UCSD-AML1 (cell line): ENCODE measurements around the gene MAB21L3.
A peak's percentile ranks its signal among the peaks of the same experiment; 100 is the strongest.
"Not testable (repeated sequence)": the region's sequence is repeated elsewhere in the genome, so short reads cannot be mapped to it uniquely, and the experiment has no call there.

Experiments
- DNase-seq: peaks from one replicate; lab custom pipeline; 2025; ENCODE audit not compliant: unreplicated experiment; lab: John Stamatoyannopoulos, UW

The MAB21L3 gene

DNA sequence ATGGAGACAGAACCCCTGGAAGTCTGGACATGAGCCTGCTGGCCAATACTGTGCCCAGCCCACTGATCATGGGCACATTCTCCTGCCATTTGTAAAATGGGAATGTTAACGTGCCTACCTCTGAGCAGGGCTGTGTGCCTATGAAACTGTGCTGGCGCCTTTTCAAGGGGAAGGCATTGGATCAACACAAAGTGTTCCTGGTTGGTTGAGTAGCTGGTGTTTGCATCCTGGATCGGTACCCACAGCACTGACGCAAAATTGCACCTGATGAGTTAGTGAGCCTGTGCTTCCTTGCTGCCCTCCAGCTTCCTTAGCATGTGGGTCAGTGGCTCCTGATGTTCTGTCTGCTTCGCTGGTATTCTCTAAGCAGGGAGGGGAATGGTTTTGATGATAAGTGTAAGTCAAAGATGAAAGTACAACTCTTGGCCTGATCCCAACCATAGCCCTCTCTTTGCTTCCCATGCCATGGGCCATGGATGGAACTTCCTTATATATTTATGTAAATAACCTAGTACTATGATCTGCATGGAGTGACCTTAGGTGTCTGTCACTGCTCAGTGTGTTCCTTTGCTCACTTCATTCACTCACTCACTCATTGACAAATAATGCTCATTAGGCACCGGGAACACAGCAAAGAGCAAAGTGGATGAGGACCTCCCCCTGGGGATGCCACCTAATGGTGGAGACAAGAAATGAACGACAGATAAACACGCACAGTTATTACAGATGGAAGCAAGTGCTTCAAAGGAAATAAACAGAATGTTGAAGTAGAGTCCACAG, 22.7 kb downstream of the MAB21L3 start:
- no peak for DNase-seq

DNA sequence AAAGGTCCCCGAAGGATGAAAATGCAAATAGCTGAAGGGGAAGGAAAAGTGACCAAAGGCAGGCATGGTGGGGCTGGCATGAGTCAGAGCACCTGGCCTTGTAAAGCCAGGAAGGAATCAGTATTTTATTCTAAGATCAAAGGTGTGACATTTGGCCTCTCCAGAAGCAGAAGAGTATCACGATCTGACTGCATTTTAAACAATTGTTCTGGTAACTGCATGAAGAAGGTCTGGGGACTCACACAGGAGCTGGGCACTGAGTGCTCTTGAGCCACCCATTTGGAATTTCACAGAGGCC, 23.2 kb downstream of the MAB21L3 start:
- no peak for DNase-seq

DNA sequence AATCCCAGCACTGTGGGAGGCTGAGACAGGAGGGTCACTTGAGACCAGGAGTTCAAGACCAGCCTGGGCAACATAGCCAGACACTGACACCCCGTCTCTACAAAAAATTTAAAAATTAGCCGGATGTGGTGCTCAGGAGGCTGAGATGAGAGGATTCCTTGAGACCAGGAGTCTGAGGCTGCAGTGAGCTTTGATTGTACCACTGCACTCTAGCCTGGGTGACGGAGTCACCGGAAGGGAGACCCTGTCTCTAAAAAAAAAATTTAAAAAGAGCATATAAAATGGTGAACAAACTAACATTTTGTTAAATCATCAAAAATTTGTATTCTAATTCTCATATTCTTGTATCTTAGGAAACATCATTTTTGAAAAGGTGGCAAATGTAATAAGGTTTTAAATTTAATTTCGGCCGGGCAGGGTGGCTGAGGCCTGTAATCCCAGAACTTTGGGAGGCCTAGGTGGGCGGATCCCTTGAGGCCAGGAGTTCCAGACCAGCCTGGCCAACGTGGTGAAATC, 27.1 kb downstream of the MAB21L3 start:
- DNase-seq: no peak

DNA sequence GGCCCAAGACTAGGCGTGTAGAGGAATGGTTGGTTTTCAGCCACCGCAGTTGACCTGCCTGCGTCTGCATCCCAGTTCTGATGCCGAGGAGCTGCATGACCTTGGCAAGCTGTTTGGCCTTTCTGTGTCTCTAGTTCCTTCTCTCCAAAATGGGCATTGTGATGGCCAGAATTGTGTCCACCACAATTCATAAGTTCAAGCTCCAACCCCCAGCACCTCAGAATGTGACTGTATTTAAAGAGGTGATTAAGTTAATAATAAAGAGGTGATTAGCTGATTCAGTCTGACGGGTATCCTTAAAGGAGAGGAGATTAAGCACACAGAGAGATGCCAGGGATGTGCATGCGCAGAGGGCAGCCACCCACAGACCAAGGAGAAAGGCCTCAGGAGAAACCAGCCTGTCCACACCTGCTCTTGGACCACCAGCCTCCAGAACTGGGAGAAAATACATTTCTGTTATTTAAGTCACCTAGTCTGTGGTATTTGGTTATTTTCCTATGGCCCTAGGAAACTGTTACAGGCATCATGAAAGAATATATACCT, 28.5 kb downstream of the MAB21L3 start:
- no peak for DNase-seq

DNA sequence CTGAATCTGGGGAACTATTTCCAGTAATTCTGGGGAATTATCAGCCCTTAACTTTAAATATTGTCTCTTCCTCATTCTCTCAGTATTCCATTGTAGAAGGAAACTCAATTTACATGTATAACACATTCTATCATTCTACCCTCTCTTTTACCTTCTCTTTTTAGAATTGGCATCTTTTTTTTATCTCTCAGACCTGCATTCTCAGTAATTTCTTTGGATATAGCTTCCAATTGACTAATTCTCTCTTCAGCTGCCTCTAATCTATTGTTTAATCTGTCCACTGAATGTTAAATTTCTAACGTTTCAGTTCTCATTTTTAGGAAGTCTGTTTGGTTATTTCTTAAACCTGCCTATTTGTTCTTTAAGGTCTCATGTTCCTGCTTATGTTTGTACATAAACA, 33.0 kb downstream of the MAB21L3 start:
- DNase-seq: no peak

DNA sequence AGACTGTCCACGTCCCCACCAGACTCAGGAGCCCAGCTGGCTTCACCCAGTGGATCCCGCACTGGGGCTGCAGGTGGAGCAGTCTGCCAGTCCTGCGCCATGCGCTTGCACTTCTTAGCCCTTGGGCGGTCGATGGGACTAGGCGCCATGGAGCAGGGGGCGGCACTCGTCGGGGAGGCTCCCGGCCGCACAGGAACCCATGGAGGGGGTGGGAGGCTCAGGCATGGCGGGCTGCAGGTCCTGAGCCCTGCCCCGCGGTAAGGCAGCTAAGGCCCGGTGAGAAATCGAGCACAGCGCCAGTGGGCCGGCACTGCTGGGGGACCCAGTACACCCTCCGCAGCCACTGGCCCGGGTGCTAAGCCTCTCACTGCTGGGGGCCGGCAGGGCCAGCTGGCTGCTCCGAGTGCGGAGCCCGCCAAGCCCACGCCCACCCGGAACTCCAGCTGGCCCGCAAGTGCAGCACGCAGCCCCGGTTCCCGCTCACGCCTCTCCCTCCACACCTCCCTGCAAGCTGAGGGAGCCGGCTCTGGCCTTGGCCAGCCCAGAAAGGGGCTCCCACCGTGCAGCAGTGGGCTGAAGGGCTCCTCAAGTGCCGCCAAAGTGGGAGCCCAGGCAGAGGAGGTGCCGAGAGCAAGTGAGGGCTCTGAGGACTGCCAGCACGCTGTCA, 35.4 kb downstream of the MAB21L3 start:
- DNase-seq: not testable (repeated sequence)

DNA sequence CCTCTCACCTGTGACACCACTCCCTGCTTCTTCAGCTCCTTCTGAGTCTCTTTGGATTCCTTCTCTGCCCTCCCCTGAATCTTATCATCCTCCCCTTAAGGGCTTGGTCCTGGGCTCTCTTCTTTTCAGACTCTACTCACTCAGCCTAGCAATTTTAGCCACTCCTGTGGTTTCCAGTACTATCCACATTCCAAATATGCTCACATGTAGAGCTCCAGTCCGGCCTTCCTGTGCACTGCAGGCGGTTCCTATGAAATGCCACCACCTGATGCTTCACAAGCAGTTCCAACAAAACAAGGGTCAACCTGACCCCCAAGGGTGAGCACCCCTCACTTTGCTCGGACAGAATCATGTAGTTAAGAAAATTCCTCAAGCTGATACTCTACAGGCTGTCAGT, 35.9 kb downstream of the MAB21L3 start:
- no peak for DNase-seq

DNA sequence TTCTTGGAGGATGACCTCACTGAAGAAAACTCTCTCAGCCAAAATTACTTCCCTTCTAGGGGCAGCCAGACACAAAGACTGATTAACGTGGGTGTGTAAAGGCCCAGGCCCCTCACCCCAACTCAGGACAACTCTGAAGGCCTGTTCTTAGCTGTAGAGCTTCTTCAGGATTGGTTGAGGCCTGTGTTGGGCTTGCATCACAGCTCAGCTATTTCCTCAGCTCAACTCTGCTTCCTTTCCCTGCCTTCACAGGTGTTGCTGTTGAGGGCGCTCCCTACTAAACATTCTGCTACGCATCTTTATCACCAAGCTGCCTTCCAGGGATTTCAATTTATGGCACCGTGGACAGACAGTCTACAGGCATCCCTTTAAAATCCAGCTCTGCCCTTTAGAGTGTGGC, 36.8 kb downstream of the MAB21L3 start:
- no peak for DNase-seq

DNA sequence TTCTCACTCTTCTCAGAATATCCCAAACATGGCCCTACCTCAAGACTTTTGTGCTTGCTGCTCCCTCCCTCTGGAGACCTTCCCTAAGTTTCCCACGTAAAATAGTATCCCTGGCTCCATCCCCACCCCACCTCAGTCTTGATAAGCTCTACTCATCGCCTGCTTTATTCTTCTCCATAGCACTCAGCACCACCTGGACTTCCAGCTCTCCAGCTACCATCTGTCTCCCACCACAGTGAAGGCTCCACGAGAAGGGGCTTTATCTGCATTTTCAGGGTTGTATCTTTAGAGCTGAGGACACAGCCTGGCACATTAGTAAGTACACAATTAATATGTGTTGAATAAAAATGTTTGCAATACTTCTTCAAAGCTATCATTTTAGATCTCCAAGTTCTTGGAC, 37.8 kb downstream of the MAB21L3 start:
- no peak for DNase-seq

DNA sequence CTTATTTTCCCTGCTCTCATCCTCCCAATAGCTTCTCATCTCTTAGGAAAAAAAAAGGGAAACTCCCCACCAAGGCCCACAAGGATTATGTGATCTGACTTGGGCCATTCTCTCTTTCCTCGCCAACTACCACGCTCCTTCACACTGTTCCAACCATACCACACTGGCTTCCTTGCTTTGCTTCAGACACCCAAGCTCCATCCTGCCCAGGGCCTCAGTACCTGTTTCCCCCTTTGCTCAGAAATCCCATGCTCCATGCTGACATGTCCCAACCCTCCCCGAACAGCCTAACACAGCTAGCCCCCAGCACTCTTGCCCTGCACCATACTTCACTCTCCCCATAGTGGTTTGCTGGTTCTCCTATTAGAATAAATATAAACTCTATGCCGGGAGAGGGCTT, 39.2 kb downstream of the MAB21L3 start:
- no peak for DNase-seq

DNA sequence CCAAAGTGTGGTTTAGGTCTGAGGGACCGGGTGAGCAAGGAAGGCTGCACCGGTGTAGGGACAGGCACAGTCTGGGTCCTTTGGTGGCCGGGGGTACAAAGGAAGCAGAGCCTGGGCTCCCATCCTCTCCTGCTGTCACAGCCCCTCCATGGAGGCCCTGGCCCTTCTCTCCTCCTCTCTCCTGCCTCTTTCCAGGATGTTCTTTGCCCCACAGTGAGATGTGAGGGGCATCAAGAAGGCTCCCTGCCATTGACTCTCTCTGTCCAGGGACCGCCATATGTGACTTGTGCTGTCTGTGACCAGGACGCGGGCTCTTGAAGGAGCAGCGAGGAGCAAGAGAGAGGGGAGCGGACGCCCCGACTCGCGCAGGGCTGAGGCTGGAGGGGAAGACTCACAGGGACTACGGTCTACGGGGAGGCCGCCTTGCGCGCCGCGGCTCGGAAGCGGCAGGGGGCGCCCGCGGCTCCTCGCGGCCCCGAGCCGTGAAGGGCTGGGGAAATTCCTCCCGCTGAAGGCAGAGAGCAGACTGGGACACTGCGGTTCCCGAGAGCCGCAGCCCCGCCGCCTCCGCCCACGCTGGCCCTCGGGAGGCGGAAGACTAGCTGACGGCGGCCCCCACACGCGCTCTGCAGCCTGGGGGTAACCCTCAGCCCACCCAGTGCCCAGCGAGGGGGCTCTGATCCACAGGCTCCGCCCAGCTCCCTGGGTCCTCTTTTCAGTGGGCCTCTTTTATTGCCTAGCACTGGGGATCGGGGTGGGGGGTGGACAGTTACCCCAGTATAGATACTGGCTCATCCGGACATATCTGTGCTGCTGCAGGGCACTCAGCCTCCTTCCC, 40.8 kb downstream of the MAB21L3 start:
- peak; percentile 83 for DNase-seq

DNA sequence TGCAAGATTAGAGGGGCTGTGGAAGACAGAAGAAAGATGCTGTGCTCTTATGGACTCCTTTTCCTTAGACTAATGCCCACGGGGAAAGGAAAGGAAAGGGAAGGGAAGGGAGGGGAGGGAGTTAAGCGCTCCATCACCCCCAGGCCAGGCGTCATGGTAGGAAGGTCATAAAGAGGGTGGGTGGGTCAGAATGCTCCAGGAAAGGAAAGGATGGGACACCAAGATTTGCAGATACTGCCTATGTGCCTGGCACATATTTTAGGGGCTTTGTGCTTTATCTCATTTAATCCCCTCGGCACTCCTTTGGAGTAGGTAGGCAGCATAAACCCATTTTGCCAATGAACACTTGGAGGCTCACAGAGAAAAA, 41.4 kb downstream of the MAB21L3 start:
- no peak for DNase-seq

DNA sequence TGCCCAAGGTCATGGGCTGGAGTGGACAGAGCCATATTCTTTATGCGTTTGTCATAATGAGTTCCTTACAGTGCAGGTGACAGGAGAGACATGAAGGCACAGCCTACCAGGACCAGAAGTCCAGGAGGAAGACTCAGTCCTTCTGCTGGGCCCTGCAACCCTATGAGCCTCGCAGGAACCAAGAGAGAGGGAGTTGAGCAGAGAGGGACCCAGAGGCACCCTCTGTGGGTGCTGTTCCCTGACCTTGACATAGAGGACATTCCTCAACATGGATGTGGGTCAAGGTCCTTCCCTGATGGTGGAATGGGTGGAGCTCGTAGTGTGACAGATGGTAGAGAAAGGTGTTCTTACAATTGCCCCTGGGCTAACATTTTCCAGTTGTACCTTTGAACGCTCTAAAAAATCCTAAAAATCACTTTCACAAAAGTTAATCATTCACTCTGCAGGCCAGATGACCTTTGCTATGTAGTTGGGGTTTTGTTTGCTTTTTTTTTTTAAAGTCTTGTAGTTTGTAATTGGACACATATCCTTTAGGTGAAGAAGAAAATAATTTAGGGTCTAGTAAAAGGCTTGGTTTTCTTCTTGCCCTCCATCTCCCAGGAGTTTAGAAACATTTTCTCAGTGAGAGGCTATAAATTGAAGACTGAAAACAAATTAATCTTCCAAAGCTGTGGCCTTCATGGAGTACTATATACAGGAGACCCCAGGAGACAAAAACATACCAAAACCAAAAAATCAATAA, 41.9 kb downstream of the MAB21L3 start:
- DNase-seq: no peak

DNA sequence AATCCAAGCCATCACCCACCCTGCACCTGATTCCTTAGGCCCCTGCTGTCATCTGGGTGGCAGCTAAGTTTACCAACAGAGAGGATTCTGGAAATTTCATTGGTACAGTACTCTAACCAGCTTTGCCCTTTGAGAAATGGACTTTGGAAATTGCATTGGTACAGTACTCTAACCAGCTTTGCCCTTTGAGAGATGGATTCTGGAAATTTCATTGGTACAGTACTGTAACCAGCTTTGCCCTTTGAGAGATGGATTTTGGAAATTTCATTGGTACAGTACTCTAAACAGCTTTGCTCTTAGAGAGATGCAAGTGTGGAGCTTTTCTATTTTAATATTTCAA, 42.5 kb downstream of the MAB21L3 start:
- DNase-seq: no peak

DNA sequence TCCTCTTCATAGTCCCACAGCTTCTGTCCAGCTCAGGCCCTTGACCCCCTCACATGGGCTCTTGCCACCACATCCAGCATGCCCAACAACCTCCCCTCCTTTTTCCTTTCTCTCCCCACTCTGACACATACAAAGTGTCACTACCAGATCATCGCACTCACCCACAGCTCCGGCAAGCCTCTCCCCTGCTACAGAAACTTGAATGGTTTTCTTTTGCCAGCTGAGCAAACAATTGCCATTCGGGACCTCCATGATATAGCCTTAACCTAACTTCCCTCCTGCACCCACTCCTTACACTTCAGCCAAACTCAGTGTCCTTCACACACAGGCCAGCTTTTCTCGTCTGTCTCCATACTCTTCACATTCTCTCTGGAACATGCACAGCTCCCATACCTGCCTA, 43.3 kb downstream of the MAB21L3 start:
- DNase-seq: no peak

DNA sequence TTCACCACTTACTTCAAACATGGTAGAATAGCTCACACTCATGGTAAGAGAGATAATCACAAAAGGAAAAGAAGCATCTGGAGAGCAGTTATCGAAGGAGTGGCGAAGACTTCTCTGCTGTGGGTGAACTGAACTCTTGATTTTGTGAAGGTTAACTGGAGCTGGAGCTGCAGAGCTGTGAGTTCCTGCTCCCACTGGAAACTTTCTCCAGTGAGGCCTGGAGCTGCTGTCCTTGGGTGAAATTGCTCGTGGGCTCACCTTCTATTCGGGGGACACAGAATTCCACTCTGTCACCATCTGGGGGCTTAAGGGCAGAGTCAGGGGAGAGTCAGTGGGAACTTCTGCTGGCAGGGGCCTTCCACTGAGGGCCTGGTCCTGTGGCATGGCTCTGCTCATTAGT, 45.9 kb downstream of the MAB21L3 start:
- no peak for DNase-seq

DNA sequence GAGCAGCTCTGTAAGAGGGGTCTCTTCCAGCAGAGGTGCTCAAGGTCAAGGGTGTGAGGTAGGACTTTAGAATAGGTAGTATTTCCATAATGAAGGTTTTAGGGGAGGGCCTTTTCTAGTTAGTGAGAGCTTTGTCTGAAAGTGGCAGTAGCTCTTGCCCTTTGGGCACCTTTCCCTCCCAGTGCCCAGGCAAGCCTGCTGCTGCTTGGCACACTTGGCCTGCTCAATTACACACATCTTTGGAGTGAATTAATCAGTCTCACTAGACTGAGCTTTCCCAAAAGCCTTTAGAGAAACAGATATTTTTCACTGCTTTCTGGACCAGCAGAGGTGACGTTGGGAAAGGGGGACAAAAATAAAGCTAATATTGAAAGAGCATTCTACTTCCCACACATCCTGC, 48.0 kb downstream of the MAB21L3 start:
- DNase-seq: no peak

DNA sequence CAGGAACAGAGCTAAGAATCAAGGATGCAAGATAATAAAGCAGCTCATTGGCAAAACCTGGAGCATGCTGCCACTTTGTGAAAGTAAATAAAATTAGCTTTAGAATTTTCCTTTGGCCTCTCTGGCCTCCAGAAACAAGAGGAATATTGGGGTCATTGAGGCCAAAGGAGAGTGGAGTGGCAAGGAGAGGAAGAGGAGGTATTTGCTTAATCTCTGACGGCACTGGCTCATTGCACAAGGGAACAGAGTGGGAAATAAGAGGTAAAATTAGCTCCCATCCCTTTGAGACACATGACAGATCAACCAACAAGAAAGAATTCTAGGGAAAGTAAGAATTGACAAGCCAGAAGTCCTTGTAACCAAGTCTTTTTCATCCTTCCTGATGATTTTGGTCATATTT, 48.4 kb downstream of the MAB21L3 start:
- no peak for DNase-seq

DNA sequence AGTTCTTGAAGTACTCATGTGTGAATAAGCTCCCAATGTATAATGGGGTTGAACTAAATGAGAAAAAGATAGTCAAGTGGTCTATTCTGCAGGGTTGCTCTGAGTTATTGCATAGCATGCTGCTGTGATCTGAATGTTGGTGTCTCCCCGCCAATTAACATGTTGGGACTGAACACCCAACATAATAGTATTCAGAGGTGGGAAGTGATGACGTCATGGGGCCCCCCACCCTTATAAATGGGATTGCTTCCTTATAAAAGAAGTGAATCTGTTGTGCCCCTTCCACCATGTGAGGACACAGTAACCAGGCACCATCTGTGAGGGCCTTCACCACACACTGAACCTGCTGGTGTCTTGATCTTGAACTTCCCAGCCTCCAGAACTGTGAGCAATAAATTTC, 50.2 kb downstream of the MAB21L3 start:
- DNase-seq: no peak

DNA sequence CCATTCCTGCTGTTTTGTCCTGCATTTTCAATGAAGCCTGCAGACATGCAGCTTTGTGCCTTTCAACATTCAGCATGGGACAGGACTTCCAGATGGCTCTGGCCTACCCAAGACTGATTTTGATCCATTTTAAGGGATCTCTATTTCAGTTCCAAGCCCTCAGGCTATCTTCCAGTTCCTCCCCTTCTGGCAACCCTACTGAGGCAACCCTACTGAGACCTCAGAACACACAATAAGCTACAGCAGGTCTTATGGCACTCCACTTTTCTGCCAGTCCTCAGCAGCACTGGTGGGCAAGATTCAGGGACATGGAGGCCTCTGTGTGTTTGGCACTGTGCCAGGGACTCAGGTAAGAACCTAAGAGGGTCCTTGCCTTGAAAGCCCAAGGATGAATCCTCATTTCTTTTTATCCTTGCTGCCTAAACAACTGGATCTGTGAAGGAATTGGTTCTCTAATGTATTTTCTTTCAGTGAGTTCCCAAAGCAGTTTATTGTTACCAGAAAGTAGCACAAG, 50.7 kb downstream of the MAB21L3 start:
- no peak for DNase-seq

DNA sequence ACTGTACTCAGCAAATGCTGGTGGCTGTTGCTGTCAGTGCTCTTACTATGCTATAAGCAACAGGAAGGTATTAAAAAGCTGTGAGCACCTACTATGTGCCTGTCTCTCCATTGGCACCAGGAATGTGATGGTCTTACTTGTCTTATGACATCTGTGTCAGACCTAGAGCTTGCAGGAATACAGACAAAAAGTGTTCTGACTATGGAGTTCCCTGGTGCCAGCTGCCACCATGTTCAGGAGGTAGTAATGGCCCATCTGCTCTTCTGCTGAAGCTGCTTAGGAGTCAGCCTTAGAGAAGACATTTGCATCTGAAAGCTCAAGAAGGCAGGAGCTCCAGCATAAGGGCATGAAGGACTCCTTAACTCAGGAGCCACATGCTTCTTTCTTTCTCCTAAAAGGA, 52.3 kb downstream of the MAB21L3 start:
- DNase-seq: no peak
